ENCODE results near the gene ZNF385B. TPM values are rescaled to one million over a fixed set of nuclear protein-coding genes. Genes with fewer than 3 reads are reported as not detected.

Gene ZNF385B
- total and polyA plus RNA-seq, 9 of the 15 experiments (the other 6 are each of a cell fraction or from before 2014, with no cell fraction given), result 0.50 TPM; not detected in 8

- Histone ChIP-seq H4K20me1 (replicated peaks; ENCODE audit: control insufficient read depth, insufficient read depth, low read length) (no peaks in the 10 kb centered on the region), H3K4me2 (ENCODE audit: insufficient read depth, low read length) (no peak overlapping the region), H3K9ac (ENCODE audit: insufficient read depth in 1 of 2, low read depth in 2 of 2, low read length in 2 of 2) (no peak overlapping the region), H3K27ac (ENCODE audit: extremely low read depth, low read depth, low read length) (no peak overlapping the region), H3K79me2 (ENCODE audit: control insufficient read depth, insufficient read depth, low read length) (no peaks in the 10 kb centered on the region), H2AFZ (ENCODE audit: low read depth, low read length) (no peak overlapping the region), H3K9me3 (replicated peaks; ENCODE audit: control insufficient read depth, insufficient read depth, low read depth, low read length) (no peaks in the 10 kb centered on the region), H3K36me3 (ENCODE audit: control insufficient read depth, insufficient read depth, low read length) (no peaks in the 10 kb centered on the region), H3K27me3 (ENCODE audit: control insufficient read depth in 2 of 2, insufficient read depth in 2 of 2, low read length in 2 of 2) (no peaks in the 10 kb centered on the region), H3K9me1 (ENCODE audit: control insufficient read depth, insufficient read depth, low read length) (no peaks in the 10 kb centered on the region), H3K4me3 (no peak overlapping the region), H3K4me1 (replicated peaks in 1 of 2; ENCODE audit: control insufficient read depth in 2 of 2, insufficient read depth in 2 of 2, low read length in 2 of 2) (peaks cover 0 to 3% of the 10 kb centered on the region in 2 experiments; a peak in 1 of 5 replicates)
- FAIRE-seq (no peak), DNase-seq (ENCODE audit: extremely low read depth in 1 of 4, low spot score in 3 of 4) (no peak), ATAC-seq (no peak)
- no TSS peak for BruUV-seq (replicated peaks)
- in situ Hi-C loops (cut with MboI) (no loop called here), intact Hi-C loops (cut with micrococcal nuclease) (no loop called here)
- POLR2A ChIA-PET, result no interaction called here
- WGBS (ENCODE audit: insufficient coverage, low coverage, missing lambda C conversion rate), result 29% methylated on average over 4 of the region's 4 CpGs
- TF ChIP-seq GTF2A2 (tag; IDR thresholded peaks at IDR 0.05), result no peak
- TF ChIP-seq GATA2 (CRISPR knock-in tag; IDR thresholded peaks at IDR 0.05), result no peak
- no peak for TF ChIP-seq MECOM (CRISPR knock-in tag; IDR thresholded peaks at IDR 0.05)
- no peak for TF ChIP-seq TOE1 (IDR thresholded peaks at IDR 0.05; ENCODE audit: borderline replicate concordance)
- TF ChIP-seq TOE1 (CRISPR knock-in tag; IDR thresholded peaks at IDR 0.05; ENCODE audit: borderline replicate concordance, low read depth), result no peak
- TF ChIP-seq PATZ1 (CRISPR knock-in tag; IDR thresholded peaks at IDR 0.05; ENCODE audit: borderline replicate concordance), result no peak
- TF ChIP-seq NKRF (IDR thresholded peaks at IDR 0.05; ENCODE audit: borderline replicate concordance), result no peak
- CTCF ChIA-PET (ENCODE audit: low intra/inter-chr PET ratio), result no interaction called here
Observed at GRCh38 chr2:179809606-179810005, 51.8 kb downstream of the ZNF385B start.
